ENCODE measurements around the gene DOP1A.

- TF ChIP-seq CTCF (IDR thresholded peaks at IDR 0.05) (no peak), ZFX (IDR thresholded peaks at IDR 0.05; ENCODE audit: borderline replicate concordance) (no peak)
Observed at GRCh38 chr6:83125425-83125824, 58.0 kb downstream of the DOP1A start.

Data from 22Rv1 (cell line).